CD4-positive, alpha-beta T cell (primary cell): ENCODE data around the gene DZIP3. TPM values are rescaled to one million over a fixed set of nuclear protein-coding genes. Genes with fewer than 3 reads are reported as not detected.

Source experiments
- ATAC-seq: fragments of 200-7000 bp; cut with Tn5 transposase; one replicate; pipeline ENCODE4 v1.10.0; 2022; ENCODE audit warnings: mild to moderate bottlenecking; ENCODE audit not compliant: poor library complexity
- CTCF ChIA-PET: fragments of 350-600 bp; sonication (Branson Sonifier 250); formaldehyde crosslinking; loops from one replicate; lab custom pipeline; 2021; ENCODE audit warnings: antibody characterized with exemption, inconsistent platforms; lab: Charles Lee
- POLR2A ChIA-PET: fragments of 350-600 bp; sonication (Branson Sonifier 250); formaldehyde crosslinking; loops from one replicate; lab custom pipeline; 2021; ENCODE audit warnings: antibody characterized with exemption, inconsistent platforms; lab: Charles Lee
- DNase-seq, 14 experiments: peaks; one replicate each; pipeline ENCODE4 v3.0.0-alpha.2; 2013 to 2020; ENCODE audit warnings: mixed read lengths in 2 of 14
- H3K27ac ChIP-seq, 2 donors: one replicate each; pipeline versions ENCODE4 v1.5.1 to v1.7.0; 2013; ENCODE audit warnings: low read length in 2 of 2, low read depth in 1 of 2, mild to moderate bottlenecking in 1 of 2
- H3K27me3 ChIP-seq, 2 experiments: 1 replicate in 1 of 2; 2 replicates in 1 of 2; pipeline versions ENCODE4 v1.6.1 to v1.7.0; 2013; ENCODE audit warnings: low read length in 2 of 2, control low read depth in 1 of 2, mild to moderate bottlenecking in 1 of 2, moderate library complexity in 1 of 2; ENCODE audit not compliant: insufficient read depth in 2 of 2, control insufficient read depth in 1 of 2
- H3K36me3 ChIP-seq: one replicate; pipeline ENCODE4 v1.6.1; 2013; ENCODE audit warnings: low read length, control low read depth; ENCODE audit not compliant: insufficient read depth
- H3K4me1 ChIP-seq: one replicate; pipeline ENCODE4 v1.6.1; 2013; ENCODE audit warnings: low read length, control low read depth; ENCODE audit not compliant: insufficient read depth
- H3K4me3 ChIP-seq: one replicate; pipeline ENCODE4 v1.5.1; 2013; ENCODE audit warnings: mild to moderate bottlenecking, low read length, moderate library complexity
- H3K9me3 ChIP-seq, 2 experiments: 1 replicate in 1 of 2; 2 replicates in 1 of 2; pipeline versions ENCODE4 v1.6.1 to v1.7.0; 2013; ENCODE audit warnings: low read length in 2 of 2, mild to moderate bottlenecking in 2 of 2, control low read depth in 1 of 2, moderate library complexity in 1 of 2; ENCODE audit not compliant: control insufficient read depth in 1 of 2, insufficient read depth in 1 of 2
- H3K27ac Mint-ChIP-seq: one replicate; pipeline ENCODE4 v1.8.0; 2020; ENCODE audit warnings: mixed read lengths
- H3K27me3 Mint-ChIP-seq: one replicate; pipeline ENCODE4 v1.8.0; 2021; ENCODE audit warnings: mixed read lengths
- H3K36me3 Mint-ChIP-seq: one replicate; pipeline ENCODE4 v1.8.0; 2021; ENCODE audit warnings: low read depth, mixed read lengths
- H3K4me1 Mint-ChIP-seq: one replicate; pipeline ENCODE4 v1.8.0; 2021; ENCODE audit warnings: low read depth, mixed read lengths
- H3K4me3 Mint-ChIP-seq: one replicate; pipeline ENCODE4 v1.8.0; 2020; ENCODE audit warnings: mild to moderate bottlenecking, mixed read lengths
- H3K9me3 Mint-ChIP-seq: one replicate; pipeline ENCODE4 v1.8.0; 2020; ENCODE audit warnings: mixed read lengths
- intact Hi-C, 2 experiments: fragments of 100-400 bp; cut with DNase I in 1 of 2; cut with micrococcal nuclease in 1 of 2; formaldehyde crosslinking; loops; one replicate each; pipeline versions ENCODE4 v1.15.1 to v1.9.0; 2023 to 2025; cut with DNase I, micrococcal nuclease
- total RNA-seq, 174 experiments: library from RNA in 2 of 174; stranded (reverse) in 2 of 174; gene quantifications; one replicate each; pipeline ENCODE4 v1.2.3 and lab custom pipeline; 2021 to 2026
- TF ChIP-seq, protein P1 (sequence below): fragments of 200-600 bp; IDR thresholded peaks from one replicate; pipeline ENCODE4 v1.8.0; 2022; ENCODE audit warnings: antibody characterized with exemption, mild to moderate bottlenecking

Gene DZIP3
- total RNA-seq, 2 experiments from 2014 or later: 12.2 to 14.5 TPM

DNA sequence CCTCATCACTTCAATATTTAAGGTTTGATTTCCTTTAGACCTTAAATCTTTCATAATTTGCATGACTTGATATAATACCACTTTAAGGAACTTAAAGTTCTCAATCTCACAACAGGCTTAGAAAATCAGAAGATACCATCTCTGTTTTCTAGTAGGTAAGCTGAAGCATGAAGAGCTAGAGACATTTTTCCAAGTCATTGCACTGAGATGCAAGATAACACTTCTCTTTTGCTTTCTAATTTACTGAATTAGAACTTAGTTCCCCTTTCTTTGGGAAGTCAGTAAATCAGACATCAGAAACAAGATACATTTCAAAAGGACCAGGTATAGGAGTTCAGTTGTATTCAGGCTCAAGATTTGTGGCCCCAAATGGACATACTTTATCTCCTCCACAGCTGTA lies 79.7 kb downstream of the DZIP3 start:
- no peaks in the 10 kb centered on the region for H3K9me3 ChIP-seq
- Mint-ChIP-seq H3K4me1 (peaks cover 20% of the 10 kb centered on the region), H3K27ac (no peak overlapping the region), H3K36me3 (peaks cover 76% of the 10 kb centered on the region), H3K27me3 (no peaks in the 10 kb centered on the region), H3K4me3 (no peak overlapping the region), H3K9me3 (no peaks in the 10 kb centered on the region)
- intact Hi-C loops: no loop called here
- TF ChIP-seq, protein P1, sequence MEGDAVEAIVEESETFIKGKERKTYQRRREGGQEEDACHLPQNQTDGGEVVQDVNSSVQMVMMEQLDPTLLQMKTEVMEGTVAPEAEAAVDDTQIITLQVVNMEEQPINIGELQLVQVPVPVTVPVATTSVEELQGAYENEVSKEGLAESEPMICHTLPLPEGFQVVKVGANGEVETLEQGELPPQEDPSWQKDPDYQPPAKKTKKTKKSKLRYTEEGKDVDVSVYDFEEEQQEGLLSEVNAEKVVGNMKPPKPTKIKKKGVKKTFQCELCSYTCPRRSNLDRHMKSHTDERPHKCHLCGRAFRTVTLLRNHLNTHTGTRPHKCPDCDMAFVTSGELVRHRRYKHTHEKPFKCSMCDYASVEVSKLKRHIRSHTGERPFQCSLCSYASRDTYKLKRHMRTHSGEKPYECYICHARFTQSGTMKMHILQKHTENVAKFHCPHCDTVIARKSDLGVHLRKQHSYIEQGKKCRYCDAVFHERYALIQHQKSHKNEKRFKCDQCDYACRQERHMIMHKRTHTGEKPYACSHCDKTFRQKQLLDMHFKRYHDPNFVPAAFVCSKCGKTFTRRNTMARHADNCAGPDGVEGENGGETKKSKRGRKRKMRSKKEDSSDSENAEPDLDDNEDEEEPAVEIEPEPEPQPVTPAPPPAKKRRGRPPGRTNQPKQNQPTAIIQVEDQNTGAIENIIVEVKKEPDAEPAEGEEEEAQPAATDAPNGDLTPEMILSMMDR: no peak
- no peaks in the 10 kb centered on the region for H3K27me3 ChIP-seq
- peaks cover 10% of the 10 kb centered on the region for H3K36me3 ChIP-seq
- H3K27ac ChIP-seq: no peak overlapping the region
- H3K4me1 ChIP-seq: no peaks in the 10 kb centered on the region
- ChIA-PET CTCF (interaction anchor here (2.4 kb wide), 1 partner anchor 246 kb away, joined by 7 read pairs; no protein-coding TSS in a partner anchor), POLR2A (interaction anchor here (1.6 kb wide), 1 partner anchor 65 kb away, joined by 3 read pairs; no protein-coding TSS in a partner anchor)
- ATAC-seq: no peak
- no peak for DNase-seq
- no peak overlapping the region for H3K4me3 ChIP-seq

DNA sequence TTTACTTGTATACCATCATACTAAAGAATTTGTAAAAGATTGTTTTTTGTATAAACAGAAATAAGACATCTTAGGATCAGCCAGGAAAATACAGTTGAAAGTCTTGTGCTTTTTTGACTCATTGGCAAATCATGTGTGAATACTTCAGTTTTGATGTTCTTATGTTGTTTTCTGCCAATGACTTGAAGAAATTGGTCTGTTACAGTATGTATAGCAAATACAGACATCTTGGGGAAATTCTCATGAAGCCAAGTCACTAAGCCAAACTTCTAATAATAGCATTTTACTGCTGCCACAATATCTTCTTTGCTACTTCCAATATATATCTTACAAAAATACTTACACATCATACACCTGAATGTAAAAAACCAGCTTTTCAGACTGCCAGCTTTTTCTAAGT lies 83.2 kb downstream of the DZIP3 start:
- intact Hi-C loops: no loop called here

DNA sequence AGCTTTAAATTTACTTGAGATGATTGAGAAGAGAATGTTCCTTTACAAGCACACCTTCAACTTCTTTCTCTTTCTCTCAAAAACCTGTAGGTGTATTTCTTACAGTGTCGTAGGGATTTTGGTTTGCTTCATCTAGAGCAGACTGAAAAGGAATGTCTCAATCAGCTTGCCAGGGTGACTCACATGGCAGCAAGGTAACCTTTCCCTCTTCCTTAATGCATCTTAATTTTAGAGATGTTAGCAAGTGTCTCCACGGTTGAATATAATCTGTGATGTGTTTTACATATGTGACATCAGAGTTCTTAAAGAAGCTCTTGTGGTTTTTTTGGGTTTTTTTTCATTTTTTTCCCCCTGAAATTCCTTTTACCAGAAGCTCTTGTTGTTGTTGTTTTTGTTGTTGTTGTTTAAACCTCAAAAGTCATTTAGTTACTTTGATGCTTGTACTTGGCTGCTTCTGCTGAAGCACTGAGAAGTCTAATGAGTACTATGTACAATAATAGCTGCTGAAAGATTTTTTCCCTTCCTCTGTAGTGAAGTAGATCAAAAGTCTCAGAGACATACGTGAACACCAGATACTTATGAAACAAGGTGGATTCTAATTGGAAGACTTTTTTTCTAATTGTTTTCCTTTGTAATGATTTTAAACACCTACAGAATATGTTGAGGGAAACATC lies 84.6 kb downstream of the DZIP3 start:
- H3K27me3 ChIP-seq: no peaks in the 10 kb centered on the region
- intact Hi-C loops: no loop called here
- Mint-ChIP-seq H3K27ac (no peak overlapping the region), H3K9me3 (no peaks in the 10 kb centered on the region), H3K36me3 (peaks cover 74% of the 10 kb centered on the region), H3K4me3 (no peak overlapping the region), H3K4me1 (peaks cover 4% of the 10 kb centered on the region), H3K27me3 (no peaks in the 10 kb centered on the region)
- H3K9me3 ChIP-seq: no peaks in the 10 kb centered on the region
- H3K4me3 ChIP-seq: no peak overlapping the region
- H3K36me3 ChIP-seq: peaks cover 21% of the 10 kb centered on the region
- ATAC-seq (no peak), DNase-seq (no peak)
- no peak overlapping the region for H3K27ac ChIP-seq
- ChIA-PET POLR2A (interaction anchor here (0.6 to 1.8 kb wide), 2 partner anchors 84 to 179 kb away, joined by 3 to 4 read pairs; partner anchors contain the start of gene DZIP3), CTCF (no interaction called here)
- no peaks in the 10 kb centered on the region for H3K4me1 ChIP-seq
- TF ChIP-seq, protein P1: no peak

More for the DNA sequence above, 83.2 kb downstream of the DZIP3 start:
- ChIA-PET CTCF (interaction anchor here (1.2 to 2.1 kb wide), 2 partner anchors 56 to 242 kb away, joined by 3 to 4 read pairs; no protein-coding TSS in a partner anchor), POLR2A (interaction anchor here (1.0 to 1.8 kb wide), 2 partner anchors 82 to 242 kb away, joined by 3 to 4 read pairs; partner anchors contain the start of gene DZIP3)
- TF ChIP-seq, protein P1: no peak
- Histone ChIP-seq H3K4me1 (no peaks in the 10 kb centered on the region), H3K27ac (no peak overlapping the region), H3K36me3 (peaks cover 13% of the 10 kb centered on the region), H3K27me3 (no peaks in the 10 kb centered on the region), H3K9me3 (no peaks in the 10 kb centered on the region), H3K4me3 (no peak overlapping the region)
- peaks cover 6% of the 10 kb centered on the region for H3K4me1 Mint-ChIP-seq
- H3K27ac Mint-ChIP-seq: no peak overlapping the region
- H3K4me3 Mint-ChIP-seq: no peak overlapping the region
- no peaks in the 10 kb centered on the region for H3K27me3 Mint-ChIP-seq
- H3K9me3 Mint-ChIP-seq: no peaks in the 10 kb centered on the region
- DNase-seq (no peak), ATAC-seq (no peak)
- H3K36me3 Mint-ChIP-seq: peaks cover 75% of the 10 kb centered on the region
